Stimulated activated CD8-positive, alpha-beta memory T cell treated with anti-CD3 and anti-CD28 coated beads, Interleukin-15, amount 100 ng/mL, for 4 hours (primary cell): ENCODE results near the gene KBTBD12.

ENCODE experiments used
- DNase-seq, 2 donors: peaks; one replicate each; pipeline ENCODE4 v3.0.0-alpha.2; 2020; ENCODE audit warnings: low read depth in 2 of 2

KBTBD12 gene

GRCh38 chr3:127985655-127986225 lies 70.7 kb downstream of the KBTBD12 start:
- no peak for DNase-seq

GRCh38 chr3:127986803-127987202 lies 71.8 kb downstream of the KBTBD12 start:
- no peak for DNase-seq

- DNase-seq, result no peak
These were observed 72.4 kb downstream of the KBTBD12 start for GRCh38 chr3:127987309-127987995.

GRCh38 chr3:127988770-127989557 lies 73.9 kb downstream of the KBTBD12 start:
- no peak for DNase-seq

GRCh38 chr3:127990051-127990450 lies 75.0 kb downstream of the KBTBD12 start:
- no peak for DNase-seq

GRCh38 chr3:127990461-127990860 lies 75.4 kb downstream of the KBTBD12 start:
- no peak for DNase-seq

- no peak for DNase-seq
These were observed 76.2 kb downstream of the KBTBD12 start for GRCh38 chr3:127991251-127991650.

GRCh38 chr3:127991681-127992080 lies 76.6 kb downstream of the KBTBD12 start:
- no peak for DNase-seq

- no peak for DNase-seq
These were observed 77.1 kb downstream of the KBTBD12 start for GRCh38 chr3:127992127-127992526.

GRCh38 chr3:127994011-127994410 lies 79.0 kb downstream of the KBTBD12 start:
- DNase-seq, result no peak

- no peak for DNase-seq
These were observed 82.0 kb downstream of the KBTBD12 start for GRCh38 chr3:127997016-127997415.

GRCh38 chr3:127997961-127998360 lies 82.9 kb downstream of the KBTBD12 start:
- DNase-seq, result no peak

GRCh38 chr3:127998596-127998995 lies 83.6 kb downstream of the KBTBD12 start:
- no peak for DNase-seq

GRCh38 chr3:127999509-128000106 lies 84.6 kb downstream of the KBTBD12 start:
- DNase-seq, result no peak

- DNase-seq, result no peak
These were observed 86.5 kb downstream of the KBTBD12 start for GRCh38 chr3:128001576-128001975.

- DNase-seq, result no peak
These were observed 89.6 kb downstream of the KBTBD12 start for GRCh38 chr3:128004661-128005060.

GRCh38 chr3:128006061-128007032 lies 91.3 kb downstream of the KBTBD12 start:
- no peak for DNase-seq

GRCh38 chr3:128007033-128007424 lies 92.0 kb downstream of the KBTBD12 start:
- DNase-seq, result no peak

- no peak for DNase-seq
These were observed 95.2 kb downstream of the KBTBD12 start for GRCh38 chr3:128009952-128010846.

- no peak for DNase-seq
These were observed 96.1 kb downstream of the KBTBD12 start for GRCh38 chr3:128011140-128011539.
